Hindlimb muscle (tissue), 1 donor: ENCODE data around the gene EML3. TPM values are rescaled to one million over a fixed set of nuclear protein-coding genes. Genes with fewer than 3 reads are reported as not detected.
"Not testable (repeated sequence)": the region's sequence is repeated elsewhere in the genome, so short reads cannot be mapped to it uniquely, and the experiment has no call there.

Source experiments
- DNase-seq: peaks from one replicate; pipeline ENCODE4 v3.0.0-alpha.2; 2013
- polyA plus RNA-seq: library from polyadenylated mRNA; unstranded; fragments of 120-200 nt; gene quantifications from one replicate; pipeline ENCODE4 v1.2.1, GENCODE V29; 2013; ENCODE audit not compliant: insufficient read length

EML3 gene
- polyA plus RNA-seq, 1 donor = 20.7 TPM

- no peak for DNase-seq
Observed at GRCh38 chr11:62595124-62595523, 17.5 kb downstream of the EML3 start.

- no peak for DNase-seq
Observed at GRCh38 chr11:62593434-62594044, 19.0 kb downstream of the EML3 start.

GRCh38 chr11:62592989-62593421 lies 19.6 kb downstream of the EML3 start:
- DNase-seq = no peak

- DNase-seq = no peak
Observed at GRCh38 chr11:62592146-62592815, 20.3 kb downstream of the EML3 start.

- DNase-seq = peak; percentile 96
Observed at GRCh38 chr11:62591448-62592145, 21.0 kb downstream of the EML3 start, which contains the start of gene TUT1. TSS of gene TUT1 (minus strand) at chr11:62591523. CDS start at chr11:62591485, 38 bp downstream.

- no peak for DNase-seq
Observed at GRCh38 chr11:62588966-62589637, 23.5 kb downstream of the EML3 start.

GRCh38 chr11:62585356-62585755 lies 27.2 kb downstream of the EML3 start:
- DNase-seq = not testable (repeated sequence)

GRCh38 chr11:62581735-62582134 lies 30.8 kb downstream of the EML3 start:
- DNase-seq = not testable (repeated sequence)

GRCh38 chr11:62580959-62581715 lies 31.4 kb downstream of the EML3 start:
- no peak for DNase-seq

- no peak for DNase-seq
Observed at GRCh38 chr11:62579252-62579651, 33.3 kb downstream of the EML3 start.

GRCh38 chr11:62578541-62578940 lies 34.0 kb downstream of the EML3 start:
- DNase-seq = no peak

GRCh38 chr11:62577046-62577714 lies 35.4 kb downstream of the EML3 start:
- DNase-seq = no peak

GRCh38 chr11:62575837-62576236 lies 36.7 kb downstream of the EML3 start:
- no peak for DNase-seq

- DNase-seq = no peak
Observed at GRCh38 chr11:62575156-62575555, 37.4 kb downstream of the EML3 start.

- DNase-seq = peak; percentile 65
Observed at GRCh38 chr11:62574363-62575071, 38.1 kb downstream of the EML3 start.

GRCh38 chr11:62573592-62574362 lies 38.8 kb downstream of the EML3 start, which contains the start of gene EEF1G:
TSS of gene EEF1G (minus strand) at chr11:62573891. CDS start at chr11:62573842, 49 bp downstream.
- peak; percentile 99 for DNase-seq

GRCh38 chr11:62573006-62573591 lies 39.5 kb downstream of the EML3 start:
- DNase-seq = no peak

GRCh38 chr11:62572431-62572830 lies 40.1 kb downstream of the EML3 start:
- DNase-seq = no peak

- DNase-seq = not testable (repeated sequence)
Observed at GRCh38 chr11:62571493-62571892, 41.1 kb downstream of the EML3 start.

- not testable (repeated sequence) for DNase-seq
Observed at GRCh38 chr11:62570903-62571302, 41.7 kb downstream of the EML3 start.
